ENCODE results near the gene C4orf50. TPM values are rescaled to one million over a fixed set of nuclear protein-coding genes. Genes with fewer than 3 reads are reported as not detected.

The C4orf50 gene
- total RNA-seq, 2 donors from 2014 or later, result not detected

DNA sequence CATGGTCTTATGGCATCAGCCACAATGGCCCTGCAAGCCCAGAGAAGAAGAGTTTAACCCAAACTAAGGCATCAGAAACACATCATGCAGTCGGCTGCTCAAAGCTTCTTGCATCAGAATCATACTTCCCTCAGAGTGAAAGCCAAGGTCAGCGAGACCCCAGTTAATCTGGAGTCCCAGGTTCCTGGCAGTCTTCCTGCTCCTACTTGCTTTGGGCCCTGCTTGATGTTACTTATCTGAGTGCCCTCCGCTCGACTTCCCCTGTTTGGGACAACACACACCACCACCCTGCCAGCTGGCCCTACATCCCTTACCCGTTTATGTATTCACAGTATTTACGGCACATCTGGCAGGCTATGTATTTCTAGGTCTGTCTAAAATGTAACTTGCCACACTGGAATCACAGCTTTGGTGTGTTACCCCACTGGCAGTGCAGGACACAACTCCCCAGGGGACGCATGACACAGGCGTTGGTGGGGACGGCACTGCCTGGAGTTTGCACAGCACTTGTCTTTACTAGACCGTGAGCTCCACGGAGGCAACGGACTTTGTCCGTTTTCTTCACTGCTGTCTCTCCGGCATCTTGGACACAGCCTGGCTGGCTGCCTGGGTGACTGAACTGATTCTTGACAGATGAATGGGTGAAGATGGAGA lies 148.1 kb downstream of the C4orf50 start:
- Histone ChIP-seq H3K36me3 (no peaks in the 10 kb centered on the region), H3K27me3 (no peaks in the 10 kb centered on the region), H3K4me1 (no peaks in the 10 kb centered on the region), H3K27ac (no peak overlapping the region), H3K9me3 (no peaks in the 10 kb centered on the region), H3K4me3 (no peak overlapping the region)
- no peak for DNase-seq (ENCODE audit: low spot score)
- TF ChIP-seq, protein P1, sequence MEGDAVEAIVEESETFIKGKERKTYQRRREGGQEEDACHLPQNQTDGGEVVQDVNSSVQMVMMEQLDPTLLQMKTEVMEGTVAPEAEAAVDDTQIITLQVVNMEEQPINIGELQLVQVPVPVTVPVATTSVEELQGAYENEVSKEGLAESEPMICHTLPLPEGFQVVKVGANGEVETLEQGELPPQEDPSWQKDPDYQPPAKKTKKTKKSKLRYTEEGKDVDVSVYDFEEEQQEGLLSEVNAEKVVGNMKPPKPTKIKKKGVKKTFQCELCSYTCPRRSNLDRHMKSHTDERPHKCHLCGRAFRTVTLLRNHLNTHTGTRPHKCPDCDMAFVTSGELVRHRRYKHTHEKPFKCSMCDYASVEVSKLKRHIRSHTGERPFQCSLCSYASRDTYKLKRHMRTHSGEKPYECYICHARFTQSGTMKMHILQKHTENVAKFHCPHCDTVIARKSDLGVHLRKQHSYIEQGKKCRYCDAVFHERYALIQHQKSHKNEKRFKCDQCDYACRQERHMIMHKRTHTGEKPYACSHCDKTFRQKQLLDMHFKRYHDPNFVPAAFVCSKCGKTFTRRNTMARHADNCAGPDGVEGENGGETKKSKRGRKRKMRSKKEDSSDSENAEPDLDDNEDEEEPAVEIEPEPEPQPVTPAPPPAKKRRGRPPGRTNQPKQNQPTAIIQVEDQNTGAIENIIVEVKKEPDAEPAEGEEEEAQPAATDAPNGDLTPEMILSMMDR (IDR thresholded peaks at IDR 0.05), result no peak

DNA sequence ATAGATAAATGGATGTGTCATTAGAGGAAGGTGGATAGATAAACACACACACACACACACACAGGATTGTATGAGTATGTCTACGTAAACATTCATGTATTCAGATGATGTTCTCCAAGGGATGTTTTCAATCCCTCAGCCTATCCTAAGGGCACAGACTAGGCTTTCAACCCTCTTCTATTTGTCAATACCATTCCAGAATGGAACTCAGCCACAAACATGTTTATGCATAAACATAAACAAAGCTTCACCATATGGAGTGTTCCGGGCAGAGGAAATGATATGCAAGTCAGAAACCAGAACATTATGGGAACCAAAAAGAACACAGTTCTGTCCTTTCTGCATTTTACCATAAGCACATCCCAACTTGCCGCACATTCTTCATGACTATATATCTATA lies 150.4 kb downstream of the C4orf50 start:
- TF ChIP-seq, protein P1 (IDR thresholded peaks at IDR 0.05), result no peak
- no peaks in the 10 kb centered on the region for H3K27me3 ChIP-seq
- no peaks in the 10 kb centered on the region for H3K36me3 ChIP-seq
- no peak for DNase-seq (ENCODE audit: low spot score)
- H3K27ac ChIP-seq, result no peak overlapping the region
- H3K4me3 ChIP-seq, result no peak overlapping the region
- no peaks in the 10 kb centered on the region for H3K9me3 ChIP-seq
- no peaks in the 10 kb centered on the region for H3K4me1 ChIP-seq

DNA sequence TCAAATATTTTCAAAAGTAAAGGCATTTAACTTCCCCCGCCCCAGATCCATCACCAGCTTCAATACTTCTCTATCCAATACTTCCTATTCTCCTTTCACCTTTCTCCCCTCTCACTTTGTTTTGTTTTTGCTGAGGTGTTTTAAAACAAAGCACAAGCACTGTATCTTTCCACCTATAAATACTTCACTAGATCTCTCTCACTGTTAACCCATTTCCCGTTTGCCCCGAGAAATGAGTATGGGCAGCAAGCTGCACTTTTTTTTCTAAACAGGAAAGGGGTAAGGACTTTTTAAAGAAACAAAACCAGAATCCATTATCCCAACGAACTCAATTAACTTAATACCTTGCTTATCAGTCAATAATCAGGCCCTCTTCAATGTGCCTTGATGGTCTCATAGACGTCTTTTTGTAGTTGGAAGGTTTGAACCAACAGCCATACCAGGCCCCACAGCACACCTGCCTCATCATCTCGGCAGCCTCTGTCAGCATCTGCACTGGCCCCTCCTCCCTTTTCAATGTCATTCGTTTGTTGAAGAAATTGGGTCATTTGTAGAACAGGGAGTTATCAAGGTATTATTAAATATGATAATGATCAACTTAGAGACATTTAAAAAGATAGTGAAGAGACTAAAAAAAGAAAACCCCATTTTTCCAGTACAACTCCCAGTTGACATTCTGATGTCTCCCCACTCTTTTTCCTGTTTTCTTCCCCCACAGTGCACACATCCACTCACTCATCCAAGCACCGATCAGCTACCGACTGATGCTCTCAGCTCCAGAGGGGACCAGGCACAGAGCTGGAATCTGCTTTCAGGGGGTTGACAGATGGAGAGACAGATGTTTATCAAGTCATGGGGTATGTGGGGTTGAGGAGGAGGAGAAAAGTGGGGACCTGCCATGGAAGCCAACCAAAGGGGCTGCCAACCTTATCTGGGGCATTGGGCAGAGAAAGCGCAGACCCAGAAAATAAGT lies 151.1 kb downstream of the C4orf50 start:
- DNase-seq (ENCODE audit: low spot score), result no peak
- Histone ChIP-seq H3K4me1 (no peaks in the 10 kb centered on the region), H3K9me3 (no peaks in the 10 kb centered on the region), H3K27me3 (no peaks in the 10 kb centered on the region), H3K36me3 (no peaks in the 10 kb centered on the region), H3K4me3 (no peak overlapping the region), H3K27ac (no peak overlapping the region)
- TF ChIP-seq, protein P1 (IDR thresholded peaks at IDR 0.05), result no peak

DNA sequence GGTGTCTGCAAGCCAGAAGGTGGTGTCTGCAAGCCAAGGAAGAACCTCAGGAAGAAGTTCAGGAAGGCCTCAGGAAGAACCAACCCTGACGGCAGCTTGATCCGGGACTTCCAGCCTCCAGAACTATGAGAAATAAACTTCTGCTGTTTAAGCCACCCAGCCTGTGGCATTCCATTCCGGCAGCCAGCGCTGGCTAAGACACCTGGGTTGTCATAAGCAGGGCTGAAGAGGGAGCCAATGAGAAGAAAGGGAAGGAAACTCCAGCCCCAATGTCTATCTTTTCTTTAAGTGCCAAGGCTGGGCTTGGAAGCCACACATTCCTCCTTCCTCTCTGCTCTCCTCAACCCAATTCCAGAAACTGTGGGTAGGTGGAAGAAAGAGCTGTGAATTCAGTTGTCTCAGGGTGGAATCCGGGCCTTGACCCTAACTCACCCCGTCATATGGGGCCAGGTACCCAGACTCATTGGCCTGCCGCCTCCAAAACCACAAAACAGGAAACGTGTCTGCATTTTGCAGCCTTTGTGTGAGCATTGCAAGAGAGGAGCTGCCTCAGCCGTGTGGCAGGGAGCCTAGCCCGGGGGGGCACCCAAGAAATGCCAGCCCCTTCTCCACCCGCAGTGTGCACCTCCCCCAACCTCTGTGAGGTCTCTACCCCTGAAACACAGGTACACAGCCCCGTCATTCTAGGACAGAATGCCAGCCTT lies 152.2 kb downstream of the C4orf50 start:
- H3K4me1 ChIP-seq, result no peaks in the 10 kb centered on the region
- TF ChIP-seq, protein P1 (IDR thresholded peaks at IDR 0.05), result no peak
- no peak overlapping the region for H3K27ac ChIP-seq
- H3K9me3 ChIP-seq, result no peaks in the 10 kb centered on the region
- H3K4me3 ChIP-seq, result no peak overlapping the region
- no peaks in the 10 kb centered on the region for H3K36me3 ChIP-seq
- H3K27me3 ChIP-seq, result no peaks in the 10 kb centered on the region
- no peak for DNase-seq (ENCODE audit: low spot score)

GRCh38 chr4:5863461-5864113 lies 154.6 kb downstream of the C4orf50 start:
- Histone ChIP-seq H3K27ac (no peak overlapping the region), H3K4me3 (no peak overlapping the region), H3K4me1 (no peaks in the 10 kb centered on the region), H3K9me3 (no peaks in the 10 kb centered on the region), H3K27me3 (no peaks in the 10 kb centered on the region), H3K36me3 (no peaks in the 10 kb centered on the region)
- TF ChIP-seq, protein P1 (IDR thresholded peaks at IDR 0.05), result no peak
- no peak for DNase-seq (ENCODE audit: low spot score)
